B cell (primary cell): ENCODE results near the gene LYSMD1.

Experiments
- CTCF ChIP-seq: fragments of 200-600 bp; IDR thresholded peaks from one replicate; pipeline ENCODE4 v1.8.0; 2022; ENCODE audit warnings: antibody characterized with exemption, mild to moderate bottlenecking
- EZH2 ChIP-seq: IDR thresholded peaks from 2 replicates; pipeline ENCODE4 v1.6.1; 2012; ENCODE audit warnings: borderline replicate concordance, low read depth, mild to moderate bottlenecking, moderate library complexity, low read length; ENCODE audit not compliant: insufficient read depth, poor library complexity, severe bottlenecking

GRCh38 chr1:151143057-151143435 lies 22.7 kb downstream of the LYSMD1 start:
- no peak for TF ChIP-seq EZH2
- no peak for TF ChIP-seq CTCF
